ENCODE results near the gene CEACAM18.

The CEACAM18 gene

DNA sequence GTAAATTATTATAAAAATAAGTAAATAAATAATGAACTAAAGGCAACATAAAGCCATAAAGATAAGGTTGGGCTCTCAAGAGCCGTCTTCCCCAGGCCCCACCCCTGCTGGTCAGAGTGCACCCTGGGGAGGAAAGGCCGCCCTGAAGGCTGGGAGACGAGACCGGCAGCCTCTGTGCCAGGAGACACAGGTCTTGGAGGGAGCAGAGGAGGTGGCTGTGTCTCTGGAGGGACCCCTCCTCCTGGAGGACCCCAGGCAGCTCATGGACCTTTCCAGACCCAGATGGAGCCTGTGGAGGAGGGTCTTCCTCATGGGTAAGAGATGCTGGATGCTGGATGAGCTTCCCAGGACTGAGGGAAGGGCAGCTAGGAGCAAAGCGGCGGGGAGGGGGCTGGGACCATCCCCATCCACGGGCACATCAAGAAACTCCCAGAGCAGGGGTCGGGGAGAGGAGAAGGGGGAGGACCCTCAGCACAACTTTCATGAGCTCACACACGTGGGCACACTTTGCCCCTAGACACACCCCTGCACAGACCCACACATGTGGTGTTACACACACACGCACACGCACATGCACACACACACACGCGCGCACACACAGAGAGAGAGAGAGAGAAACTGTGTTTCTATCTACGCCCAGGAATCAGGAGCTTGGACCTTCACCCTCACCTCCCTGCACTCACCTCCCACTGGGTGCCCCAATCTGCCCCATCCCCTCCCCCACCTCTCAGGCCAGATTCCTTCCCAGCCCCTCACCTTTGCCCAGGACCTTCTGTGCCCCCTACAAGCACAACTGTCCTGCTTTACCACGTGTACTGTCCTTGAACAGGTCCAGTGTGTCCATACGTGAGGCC is at the start of gene CEACAM18:
Gene CEACAM18 (plus strand): TSS at position 159 of the 854 bp plus-strand sequence.
- TF ChIP-seq, protein P1, sequence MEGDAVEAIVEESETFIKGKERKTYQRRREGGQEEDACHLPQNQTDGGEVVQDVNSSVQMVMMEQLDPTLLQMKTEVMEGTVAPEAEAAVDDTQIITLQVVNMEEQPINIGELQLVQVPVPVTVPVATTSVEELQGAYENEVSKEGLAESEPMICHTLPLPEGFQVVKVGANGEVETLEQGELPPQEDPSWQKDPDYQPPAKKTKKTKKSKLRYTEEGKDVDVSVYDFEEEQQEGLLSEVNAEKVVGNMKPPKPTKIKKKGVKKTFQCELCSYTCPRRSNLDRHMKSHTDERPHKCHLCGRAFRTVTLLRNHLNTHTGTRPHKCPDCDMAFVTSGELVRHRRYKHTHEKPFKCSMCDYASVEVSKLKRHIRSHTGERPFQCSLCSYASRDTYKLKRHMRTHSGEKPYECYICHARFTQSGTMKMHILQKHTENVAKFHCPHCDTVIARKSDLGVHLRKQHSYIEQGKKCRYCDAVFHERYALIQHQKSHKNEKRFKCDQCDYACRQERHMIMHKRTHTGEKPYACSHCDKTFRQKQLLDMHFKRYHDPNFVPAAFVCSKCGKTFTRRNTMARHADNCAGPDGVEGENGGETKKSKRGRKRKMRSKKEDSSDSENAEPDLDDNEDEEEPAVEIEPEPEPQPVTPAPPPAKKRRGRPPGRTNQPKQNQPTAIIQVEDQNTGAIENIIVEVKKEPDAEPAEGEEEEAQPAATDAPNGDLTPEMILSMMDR (IDR thresholded peaks at IDR 0.05; ENCODE audit: low read depth, low read length): no peak
- no peak for DNase-seq (ENCODE audit: low read depth, low spot score)
- in situ Hi-C loops (cut with HindIII; ENCODE audit: low sequenced_read_pairs): no loop called here
- H3K4me3 ChIP-seq (ENCODE audit: low read depth, low read length): no peak within 1 kb of the TSS

DNA sequence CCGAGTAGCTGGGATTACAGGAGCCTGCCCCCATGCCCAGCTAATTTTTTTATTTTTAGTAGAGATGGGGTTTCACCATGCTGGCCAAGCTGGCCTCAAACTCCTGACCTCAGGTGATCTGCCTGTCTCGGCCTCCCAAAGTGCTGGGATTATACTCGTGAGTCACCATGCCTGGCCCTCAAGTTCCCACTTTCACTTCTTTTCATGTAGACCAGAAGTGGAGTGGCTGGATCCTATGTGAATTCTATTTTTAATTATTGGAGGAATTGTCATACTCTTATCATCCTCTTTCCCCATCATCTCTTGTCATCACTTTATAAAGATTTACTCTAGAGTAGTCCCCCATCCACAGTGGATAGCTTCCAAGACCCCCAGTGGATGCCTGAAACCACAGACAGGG is 48.1 kb upstream of the CEACAM18 start:
- no peak overlapping the region for H3K4me3 ChIP-seq (ENCODE audit: low read depth, low read length)
- no peak for DNase-seq (ENCODE audit: low read depth, low spot score)
- in situ Hi-C loops (cut with HindIII; ENCODE audit: low sequenced_read_pairs): no loop called here
- TF ChIP-seq, protein P1 (IDR thresholded peaks at IDR 0.05; ENCODE audit: low read depth, low read length): no peak

DNA sequence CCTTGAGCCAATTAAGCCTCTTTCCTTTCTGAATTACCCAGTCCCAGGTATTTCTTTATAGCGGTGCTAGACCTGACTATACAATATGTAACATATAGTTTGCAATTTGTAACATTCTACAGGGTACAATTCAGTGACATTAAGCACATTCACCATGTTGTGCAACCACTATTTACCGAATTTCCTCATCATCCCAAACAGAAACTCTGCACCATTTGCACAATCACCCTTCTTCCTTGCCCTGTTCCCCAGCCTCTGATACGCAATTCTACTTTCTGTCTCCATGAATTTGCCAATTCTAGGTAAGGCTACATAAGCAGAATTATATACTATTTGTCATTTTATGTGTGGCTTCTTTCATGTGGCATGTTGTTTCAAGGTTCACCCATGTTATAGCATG is 47.2 kb upstream of the CEACAM18 start:
- TF ChIP-seq, protein P1 (IDR thresholded peaks at IDR 0.05; ENCODE audit: low read depth, low read length): no peak
- in situ Hi-C loops (cut with HindIII; ENCODE audit: low sequenced_read_pairs): no loop called here
- no peak overlapping the region for H3K4me3 ChIP-seq (ENCODE audit: low read depth, low read length)
- DNase-seq (ENCODE audit: low read depth, low spot score): no peak

DNA sequence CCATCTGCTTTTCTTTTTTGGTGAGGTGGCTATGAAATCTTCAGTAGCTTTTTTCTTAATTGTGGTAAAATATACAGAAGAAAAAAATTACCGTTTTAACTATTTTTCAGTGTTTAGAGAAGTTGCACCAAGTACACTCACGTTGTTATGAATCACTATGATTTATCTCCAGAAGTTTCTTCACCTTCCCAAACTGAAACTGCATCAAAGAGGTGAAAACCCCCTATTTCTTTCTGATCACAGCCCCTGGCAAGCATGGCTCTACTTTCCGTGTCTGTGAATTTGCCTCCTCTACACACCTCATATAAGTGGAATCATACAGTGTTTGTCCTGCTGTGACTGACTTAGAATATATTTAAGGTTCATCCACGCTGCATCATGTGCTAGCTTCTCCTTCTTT is 45.3 kb upstream of the CEACAM18 start:
- in situ Hi-C loops (cut with HindIII; ENCODE audit: low sequenced_read_pairs): no loop called here
- TF ChIP-seq, protein P1 (IDR thresholded peaks at IDR 0.05; ENCODE audit: low read depth, low read length): no peak
- no peak overlapping the region for H3K4me3 ChIP-seq (ENCODE audit: low read depth, low read length)
- no peak for DNase-seq (ENCODE audit: low read depth, low spot score)

DNA sequence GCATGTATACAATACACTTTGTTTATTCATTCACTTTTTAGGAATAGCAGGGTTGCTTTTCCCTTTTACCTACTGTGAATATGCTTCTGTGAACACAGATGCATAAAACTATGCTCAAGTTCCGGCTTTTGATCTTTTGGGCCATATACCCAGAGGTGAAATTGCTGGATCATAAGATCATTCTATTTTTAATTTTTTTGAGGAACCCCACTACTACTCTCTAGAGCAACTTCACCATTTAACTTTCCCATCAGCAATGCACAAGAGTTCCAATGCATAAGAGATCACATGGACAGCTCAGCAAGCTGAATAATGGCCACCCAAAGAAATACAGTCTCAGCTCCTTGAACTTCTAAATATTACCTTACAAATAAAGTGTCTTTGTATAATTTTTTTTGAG is 43.9 kb upstream of the CEACAM18 start:
- no peak for DNase-seq (ENCODE audit: low read depth, low spot score)
- H3K4me3 ChIP-seq (ENCODE audit: low read depth, low read length): no peak overlapping the region
- TF ChIP-seq, protein P1 (IDR thresholded peaks at IDR 0.05; ENCODE audit: low read depth, low read length): no peak
- in situ Hi-C loops (cut with HindIII; ENCODE audit: low sequenced_read_pairs): no loop called here

DNA sequence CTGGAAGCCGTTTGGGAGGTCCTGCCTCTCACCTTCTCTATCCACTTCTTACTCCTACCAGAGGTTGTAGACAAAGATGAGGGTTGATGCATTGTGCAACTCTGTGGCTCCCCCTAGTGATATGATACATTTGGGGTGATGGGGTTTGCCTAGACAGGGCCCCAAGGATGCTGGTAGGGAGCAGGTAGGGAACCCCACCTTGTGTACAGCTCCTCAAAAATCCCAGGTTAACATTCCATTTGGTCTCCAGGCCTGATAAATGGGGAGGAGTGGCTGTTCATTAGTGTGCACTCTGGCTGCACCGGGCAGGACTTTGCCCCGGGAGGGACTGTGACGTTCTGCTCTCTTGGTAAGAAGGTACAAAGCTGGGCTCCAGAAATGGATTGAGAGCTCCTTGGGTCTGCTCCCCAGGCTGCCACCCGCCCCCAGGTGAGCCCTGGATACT is 39.3 kb upstream of the CEACAM18 start:
- in situ Hi-C loops (cut with HindIII; ENCODE audit: low sequenced_read_pairs): no loop called here
- TF ChIP-seq, protein P1 (IDR thresholded peaks at IDR 0.05; ENCODE audit: low read depth, low read length): peak; percentile 13
- no peak overlapping the region for H3K4me3 ChIP-seq (ENCODE audit: low read depth, low read length)
- no peak for DNase-seq (ENCODE audit: low read depth, low spot score)
